ENCODE measurements around the gene SPRY2. TPM values are rescaled to one million over a fixed set of nuclear protein-coding genes. Genes with fewer than 3 reads are reported as not detected.

The SPRY2 gene
- total and polyA plus RNA-seq, 2 of the 13 experiments (the other 11 are each of a cell fraction or from before 2014, with no cell fraction given): 7.4 to 25.1 TPM

DNA sequence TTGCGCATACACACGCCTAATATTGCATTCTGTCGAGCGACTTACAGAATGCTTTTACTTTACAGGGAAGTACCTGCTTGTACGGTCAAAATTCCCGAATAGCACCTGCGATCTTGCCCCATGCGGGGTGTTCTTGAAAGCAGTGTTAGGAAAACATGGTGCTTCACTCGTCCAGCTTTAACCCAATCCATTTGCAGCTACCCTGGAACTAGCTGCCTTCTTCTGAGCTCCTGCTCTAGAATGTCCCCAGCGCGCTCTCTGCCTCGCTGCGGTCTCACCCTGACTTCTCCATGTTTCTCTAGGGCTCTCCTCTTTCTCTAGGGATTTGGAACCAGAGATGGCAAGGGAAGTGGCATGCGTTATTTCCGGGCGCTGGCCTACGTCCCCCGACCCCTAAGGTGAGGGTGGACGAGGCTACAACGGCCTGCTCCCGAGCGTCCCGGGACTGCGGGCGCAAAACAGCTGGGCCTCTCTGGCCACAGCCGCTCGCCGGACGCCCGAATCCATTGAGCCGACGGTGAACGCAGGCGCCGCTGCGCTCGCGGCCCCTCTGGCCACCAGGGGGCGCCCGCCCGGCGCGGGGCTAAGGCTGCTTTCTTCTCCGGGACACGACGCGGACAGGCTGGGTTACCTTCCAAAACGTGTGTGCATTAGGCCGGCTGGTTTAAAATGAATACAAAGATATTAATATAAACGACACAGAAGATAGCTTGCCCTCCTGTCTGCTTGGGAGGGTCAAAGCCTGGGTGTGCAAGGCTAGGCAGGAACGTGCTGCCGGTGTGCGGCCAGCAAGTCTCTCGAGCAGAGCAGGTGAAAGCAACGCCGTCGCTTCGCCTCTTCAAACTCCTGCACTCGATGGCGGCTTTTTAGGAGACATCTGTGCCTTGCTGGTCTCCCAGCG lies 1.8 kb upstream of the SPRY2 start:
- Histone ChIP-seq H3K9ac (ENCODE audit: insufficient read depth, low read depth, low read length) (peak overlapping the region; percentile 95), H4K20me1 (ENCODE audit: insufficient read depth, low read length) (peaks cover 19% of the 10 kb centered on the region), H3K4me3 (replicated peaks in 1 of 3; ENCODE audit: insufficient read depth in 1 of 3, low read depth in 2 of 3, low read length in 3 of 3) (peak overlapping the region; percentile 69 to 97 (median 77)), H3K9me3 (ENCODE audit: low read length) (no peaks in the 10 kb centered on the region), H3K4me2 (ENCODE audit: low read depth, low read length) (peak overlapping the region; percentile 86), H3K36me3 (replicated peaks in 1 of 2; ENCODE audit: control insufficient read depth in 1 of 2, insufficient read depth in 2 of 2, low read length in 2 of 2) (no peaks in the 10 kb centered on the region), H3K27ac (ENCODE audit: extremely low read length, insufficient read depth, low read length) (peak overlapping the region; percentile 80), H3K27me3 (ENCODE audit: control insufficient read depth in 1 of 2, insufficient read depth in 2 of 2, low read length in 2 of 2) (no peaks in the 10 kb centered on the region; a peak in 1 of 5 replicates), H2AFZ (ENCODE audit: low read length) (peak overlapping the region; percentile 93), H3K4me1 (ENCODE audit: insufficient read depth, low read length) (peaks cover 35% of the 10 kb centered on the region), H3K79me2 (ENCODE audit: insufficient read depth, low read length) (peaks cover 30% of the 10 kb centered on the region)
- peak; percentile 61 for ATAC-seq
- peak; percentile 55 for DNase-seq (ENCODE audit: low spot score)
- in situ Hi-C loops (cut with HindIII; ENCODE audit: extremely low pct_ligation_motif_present, low pct_unique_long_range_greater_than_20kb) (loop anchor here (25.0 kb wide), 1 partner anchor 930 kb away; the partner anchor contains the start of gene RBM26), intact Hi-C loops (cut with micrococcal nuclease; ENCODE audit: unreplicated experiment) (loop anchor here (1.0 to 10.0 kb wide), 4 partner anchors 20 to 935 kb away; partner anchors contain the start of gene RBM26)
- ChIA-PET POLR2A (interaction anchor here (1.2 to 1.3 kb wide), 2 partner anchors 8 to 20 kb away, joined by 4 to 6 read pairs; no protein-coding TSS in a partner anchor), CTCF (ENCODE audit: low intra/inter-chr PET ratio, low total read pairs) (interaction anchor here (0.8 to 2.4 kb wide), 2 partner anchors 20 to 23 kb away, joined by 3 to 28 read pairs; no protein-coding TSS in a partner anchor)
- no TSS peak for BruUV-seq (replicated peaks)
- peak; percentile 8 for FAIRE-seq
- WGBS (ENCODE audit: low lambda C conversion rate): under 1% methylated on average over 22 of the region's 61 CpGs
- TF ChIP-seq ZNF572 (CRISPR knock-in tag; IDR thresholded peaks at IDR 0.05) (no peak), SIX1 (CRISPR knock-in tag; IDR thresholded peaks at IDR 0.05; ENCODE audit: borderline replicate concordance) (no peak), ZEB1 (IDR thresholded peaks at IDR 0.05; ENCODE audit: insufficient replicate concordance, low read depth) (no peak), PREB (CRISPR knock-in tag; IDR thresholded peaks at IDR 0.05) (peak; percentile 66; the same call in 1 of the 2 replicates), FOSL1 (CRISPR knock-in tag; IDR thresholded peaks at IDR 0.05; ENCODE audit: borderline replicate concordance) (no peak), U2AF2 (IDR thresholded peaks at IDR 0.05; ENCODE audit: low read depth, low read length) (no peak), ZSCAN21 (CRISPR knock-in tag; IDR thresholded peaks at IDR 0.05; ENCODE audit: borderline replicate concordance) (peak; percentile 68; the same call in 1 of the 2 replicates), ZBTB2 (CRISPR knock-in tag; IDR thresholded peaks at IDR 0.05; ENCODE audit: low read depth) (0 out of 2 replicates have a peak, but pooled peaks have one; percentile 46), ZNF350 (CRISPR knock-in tag; IDR thresholded peaks at IDR 0.05; ENCODE audit: borderline replicate concordance, low read depth) (peak; percentile 91; the same call in 1 of the 2 replicates), KLF6 (CRISPR knock-in tag; IDR thresholded peaks at IDR 0.05) (0 out of 2 replicates have a peak, but pooled peaks have one; percentile 22), ZNF468 (CRISPR knock-in tag; IDR thresholded peaks at IDR 0.05) (no peak), YY1 (IDR thresholded peaks at IDR 0.05; ENCODE audit: insufficient read depth, insufficient replicate concordance, low read depth, low read length) (peak; percentile 78), NAIF1 (CRISPR knock-in tag; IDR thresholded peaks at IDR 0.05; ENCODE audit: borderline replicate concordance) (peak; percentile 78), RARA (CRISPR knock-in tag; IDR thresholded peaks at IDR 0.05) (peak; percentile 3; the same call in 1 of the 2 replicates), ZGPAT (CRISPR knock-in tag; IDR thresholded peaks at IDR 0.05) (peak; percentile 88), KDM5A (IDR thresholded peaks at IDR 0.05; ENCODE audit: borderline replicate concordance, low read length) (no peak)
- TF ChIP-seq, protein P1, sequence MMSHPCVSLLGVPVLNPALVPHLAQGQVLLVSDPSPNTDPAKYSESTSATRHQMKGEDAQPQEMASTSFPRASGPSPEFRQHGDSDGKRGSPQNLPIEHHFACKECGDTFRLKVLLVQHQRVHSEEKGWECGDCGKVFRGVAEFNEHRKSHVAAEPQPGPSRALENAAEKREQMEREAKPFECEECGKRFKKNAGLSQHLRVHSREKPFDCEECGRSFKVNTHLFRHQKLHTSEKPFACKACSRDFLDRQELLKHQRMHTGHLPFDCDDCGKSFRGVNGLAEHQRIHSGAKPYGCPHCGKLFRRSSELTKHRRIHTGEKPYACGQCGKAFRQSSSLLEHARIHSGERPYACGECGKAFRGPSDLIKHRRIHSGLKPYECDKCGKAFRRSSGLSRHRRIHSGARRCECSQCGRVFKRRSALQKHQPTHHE (CRISPR knock-in tag; IDR thresholded peaks at IDR 0.05; ENCODE audit: borderline replicate concordance): no peak

Measured in HepG2 (cell line).